ENCODE results near the gene TRAF7. TPM values are rescaled to one million over a fixed set of nuclear protein-coding genes. Genes with fewer than 3 reads are reported as not detected.

The TRAF7 gene
- total RNA-seq, 2 donors from 2014 or later: 22.7 to 29.3 TPM

- ATAC-seq (no peak), DNase-seq (no peak)
- Histone ChIP-seq H3K4me3 (no peak overlapping the region), H3K27ac (no peak overlapping the region), H3K27me3 (no peaks in the 10 kb centered on the region), H3K36me3 (replicated peaks in 1 of 2; ENCODE audit: insufficient read depth in 1 of 2, low read depth in 2 of 2) (peaks cover 0 to 3% of the 10 kb centered on the region in 2 donors), H3K4me1 (peaks cover 14% of the 10 kb centered on the region), H3K9me3 (no peaks in the 10 kb centered on the region)
- 91 to 96% methylated on average over 14 to 25 of the region's 26 CpGs for WGBS, 2 donors
- intact Hi-C loops (cut with DNase I): no loop called here
- TF ChIP-seq, protein P1, sequence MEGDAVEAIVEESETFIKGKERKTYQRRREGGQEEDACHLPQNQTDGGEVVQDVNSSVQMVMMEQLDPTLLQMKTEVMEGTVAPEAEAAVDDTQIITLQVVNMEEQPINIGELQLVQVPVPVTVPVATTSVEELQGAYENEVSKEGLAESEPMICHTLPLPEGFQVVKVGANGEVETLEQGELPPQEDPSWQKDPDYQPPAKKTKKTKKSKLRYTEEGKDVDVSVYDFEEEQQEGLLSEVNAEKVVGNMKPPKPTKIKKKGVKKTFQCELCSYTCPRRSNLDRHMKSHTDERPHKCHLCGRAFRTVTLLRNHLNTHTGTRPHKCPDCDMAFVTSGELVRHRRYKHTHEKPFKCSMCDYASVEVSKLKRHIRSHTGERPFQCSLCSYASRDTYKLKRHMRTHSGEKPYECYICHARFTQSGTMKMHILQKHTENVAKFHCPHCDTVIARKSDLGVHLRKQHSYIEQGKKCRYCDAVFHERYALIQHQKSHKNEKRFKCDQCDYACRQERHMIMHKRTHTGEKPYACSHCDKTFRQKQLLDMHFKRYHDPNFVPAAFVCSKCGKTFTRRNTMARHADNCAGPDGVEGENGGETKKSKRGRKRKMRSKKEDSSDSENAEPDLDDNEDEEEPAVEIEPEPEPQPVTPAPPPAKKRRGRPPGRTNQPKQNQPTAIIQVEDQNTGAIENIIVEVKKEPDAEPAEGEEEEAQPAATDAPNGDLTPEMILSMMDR (IDR thresholded peaks at IDR 0.05): no peak
- no peak for TF ChIP-seq POLR2A (IDR thresholded peaks at IDR 0.05)
Measured at GRCh38 chr16:2163211-2163881, 7.8 kb downstream of the TRAF7 start.

DNA sequence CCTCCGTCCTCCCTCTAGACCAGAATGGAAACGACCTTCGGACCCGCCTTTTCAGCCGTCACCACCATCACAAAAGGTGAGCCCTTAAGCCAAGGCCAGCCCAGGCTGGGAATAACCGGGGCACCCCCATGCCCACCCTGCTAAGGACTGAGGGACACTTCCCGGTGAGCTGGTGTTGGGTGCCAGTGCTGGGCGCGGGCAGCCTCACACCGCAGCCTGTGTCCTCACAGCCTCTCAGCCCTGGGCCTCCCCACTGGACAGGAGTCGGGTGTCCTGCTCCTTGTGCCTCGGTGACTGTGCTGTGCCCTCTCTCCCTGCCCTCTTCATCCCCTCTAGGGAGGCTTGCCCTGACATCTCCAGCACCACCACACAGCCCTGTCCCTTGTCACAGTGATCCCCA lies 10.3 kb downstream of the TRAF7 start:
- DNase-seq: no peak

DNA sequence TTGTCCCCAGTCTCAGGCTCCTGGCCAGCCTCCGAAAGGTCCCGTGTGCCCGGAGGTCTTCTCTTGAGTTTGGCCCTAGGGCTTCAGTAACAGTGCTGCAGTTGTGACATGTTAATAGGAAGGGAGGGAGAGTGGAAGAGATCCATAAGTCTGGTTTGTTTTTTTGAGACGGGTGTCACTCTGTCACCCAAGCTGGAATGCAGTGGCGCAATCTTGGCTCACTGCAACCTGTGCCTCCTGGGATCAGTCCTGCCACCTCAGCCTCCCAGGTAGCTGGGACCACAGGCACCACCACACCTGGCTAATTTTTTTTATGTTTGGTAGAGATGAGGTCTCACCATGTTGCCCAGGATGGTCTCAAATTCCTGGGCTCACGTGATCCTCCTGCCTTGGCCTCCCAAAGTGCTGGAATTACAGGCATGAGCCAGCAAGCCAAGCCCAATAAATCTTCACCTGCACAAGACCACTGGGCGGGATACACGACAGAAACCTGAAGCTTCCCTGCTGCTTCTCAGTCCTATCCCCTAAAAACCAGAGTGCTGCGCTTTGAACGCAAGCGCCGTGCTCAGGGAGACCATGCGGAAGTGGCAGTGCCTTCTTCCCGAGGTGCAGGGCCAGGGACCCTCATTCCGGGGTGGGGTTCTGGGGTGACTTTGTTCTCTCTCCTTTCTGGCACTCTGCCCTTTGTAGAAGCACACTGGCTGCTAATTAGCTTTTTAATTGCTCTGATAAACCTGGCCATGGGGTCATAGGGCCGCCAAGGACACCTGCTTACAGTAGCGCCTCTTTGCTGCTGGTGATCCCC lies 10.9 kb downstream of the TRAF7 start:
- H3K9me3 ChIP-seq: no peaks in the 10 kb centered on the region
- intact Hi-C loops (cut with DNase I): no loop called here
- H3K36me3 ChIP-seq (replicated peaks in 1 of 2; ENCODE audit: insufficient read depth in 1 of 2, low read depth in 2 of 2): peaks cover 0 to 3% of the 10 kb centered on the region in 2 donors
- H3K27ac ChIP-seq: no peak overlapping the region
- no peaks in the 10 kb centered on the region for H3K4me1 ChIP-seq
- ATAC-seq: no peak
- WGBS, 2 donors: 85 to 90% methylated on average over 12 to 17 of the region's 17 CpGs
- no peak for DNase-seq
- no peak for TF ChIP-seq POLR2A (IDR thresholded peaks at IDR 0.05)
- TF ChIP-seq, protein P1 (IDR thresholded peaks at IDR 0.05): no peak
- no peaks in the 10 kb centered on the region for H3K27me3 ChIP-seq
- no peak overlapping the region for H3K4me3 ChIP-seq

More for the DNA sequence above, 10.3 kb downstream of the TRAF7 start:
- intact Hi-C loops (cut with DNase I): no loop called here
- H3K27ac ChIP-seq: no peak overlapping the region
- H3K4me1 ChIP-seq: no peaks in the 10 kb centered on the region
- TF ChIP-seq POLR2A (IDR thresholded peaks at IDR 0.05): no peak
- TF ChIP-seq, protein P1 (IDR thresholded peaks at IDR 0.05): no peak
- H3K27me3 ChIP-seq: no peaks in the 10 kb centered on the region
- H3K9me3 ChIP-seq: no peaks in the 10 kb centered on the region
- ATAC-seq: no peak
- H3K4me3 ChIP-seq: no peak overlapping the region
- peaks cover 0 to 3% of the 10 kb centered on the region in 2 donors for H3K36me3 ChIP-seq (replicated peaks in 1 of 2; ENCODE audit: insufficient read depth in 1 of 2, low read depth in 2 of 2)
- 91 to 94% methylated on average over 11 to 12 of the region's 12 CpGs for WGBS, 2 donors

DNA sequence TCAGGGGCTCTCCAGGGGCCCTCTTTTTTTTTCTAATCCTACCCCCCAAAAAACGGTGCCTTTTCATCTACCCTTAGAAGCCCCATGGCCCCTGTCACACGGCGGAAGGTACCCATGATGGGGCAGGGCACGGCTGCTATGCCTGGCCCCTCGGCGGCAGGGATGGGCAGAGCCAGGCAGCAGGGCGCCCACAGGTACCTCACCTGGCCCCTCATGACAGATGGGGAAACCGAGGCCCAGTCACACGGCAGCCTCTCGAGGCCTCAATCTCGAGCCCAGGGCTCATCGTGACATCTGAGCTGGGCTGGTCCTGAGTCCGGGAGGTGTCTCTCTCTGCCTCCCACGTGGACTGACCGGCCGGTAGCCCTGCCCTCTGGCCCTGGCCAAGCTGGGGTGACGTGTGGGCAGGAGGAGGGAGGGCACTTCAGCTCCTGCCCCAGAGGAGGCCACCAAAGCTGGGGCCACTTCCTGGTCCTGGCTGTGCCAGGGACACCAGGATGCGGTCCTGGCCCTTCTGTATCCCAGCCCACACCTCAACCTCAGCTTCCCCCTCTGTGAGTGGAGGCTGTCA lies 11.6 kb downstream of the TRAF7 start:
- WGBS, 2 donors: 88 to 90% methylated on average over 4 to 18 of the region's 18 CpGs
- intact Hi-C loops (cut with DNase I): no loop called here
- TF ChIP-seq, protein P1 (IDR thresholded peaks at IDR 0.05): no peak
- no peak for TF ChIP-seq POLR2A (IDR thresholded peaks at IDR 0.05)
- H3K36me3 ChIP-seq (replicated peaks in 1 of 2; ENCODE audit: insufficient read depth in 1 of 2, low read depth in 2 of 2): peaks cover 0 to 3% of the 10 kb centered on the region in 2 donors
- no peak for DNase-seq
- no peaks in the 10 kb centered on the region for H3K27me3 ChIP-seq
- no peak overlapping the region for H3K4me3 ChIP-seq
- H3K27ac ChIP-seq: no peak overlapping the region
- ATAC-seq: no peak
- H3K9me3 ChIP-seq: no peaks in the 10 kb centered on the region
- H3K4me1 ChIP-seq: no peaks in the 10 kb centered on the region

Measured in body of pancreas (tissue), 4 donors.